Stimulated activated CD8-positive, alpha-beta memory T cell treated with anti-CD3 and anti-CD28 coated beads, Interleukin-12 subunit alpha, Interleukin-12 subunit beta, amount 100 ng/mL, for 4 hours (primary cell): ENCODE data around the gene SELENOT.
"Not testable (repeated sequence)": the region's sequence is repeated elsewhere in the genome, so short reads cannot be mapped to it uniquely, and the experiment has no call there.

ENCODE experiments used
- DNase-seq: peaks from one replicate; pipeline ENCODE4 v3.0.0-alpha.2; 2020; ENCODE audit warnings: low read depth

The SELENOT gene

GRCh38 chr3:150607267-150608065, 4.3 kb downstream of the SELENOT start:
- no peak for DNase-seq

DNA sequence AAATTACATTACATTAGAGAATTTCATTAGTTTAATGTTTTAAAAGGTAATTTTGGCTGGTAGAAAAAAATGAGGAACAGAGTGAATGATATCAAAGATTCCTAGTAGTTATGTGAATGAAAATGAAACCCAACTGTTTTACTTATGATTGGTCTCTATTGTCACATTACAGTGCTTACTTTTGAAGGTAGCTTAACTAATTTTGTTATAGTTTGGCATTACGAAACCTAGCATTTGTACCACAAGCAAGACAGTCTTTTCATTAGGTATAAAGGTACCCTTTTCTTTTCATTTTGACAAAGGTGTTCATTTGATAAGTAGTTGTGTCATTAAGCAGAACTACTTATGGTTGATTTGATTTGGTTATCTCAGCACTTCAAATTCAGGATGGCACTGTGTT, 6.9 kb downstream of the SELENOT start:
- no peak for DNase-seq

DNA sequence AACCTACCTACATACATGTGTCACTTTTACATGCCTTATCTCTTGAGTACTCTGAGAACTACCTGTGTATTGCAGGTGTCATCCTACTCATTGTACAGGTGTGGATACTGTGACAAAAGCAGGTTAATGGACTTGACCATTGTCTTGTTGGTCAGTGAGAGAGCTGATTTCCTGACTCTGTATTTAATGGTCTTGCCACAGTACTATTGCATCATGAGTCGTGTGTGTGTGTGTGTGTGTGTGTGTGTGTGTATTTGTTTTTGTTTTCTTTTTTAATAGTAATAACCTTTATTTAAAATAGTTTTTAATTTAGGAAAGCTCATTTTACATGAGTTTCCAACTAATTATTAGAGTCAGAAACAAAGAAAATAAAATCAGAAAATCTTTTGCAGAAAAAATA, 7.7 kb downstream of the SELENOT start:
- DNase-seq: no peak

GRCh38 chr3:150611666-150612065, 8.5 kb downstream of the SELENOT start:
- DNase-seq: no peak

- DNase-seq: no peak
These were observed 9.4 kb downstream of the SELENOT start for GRCh38 chr3:150612494-150612893.

DNA sequence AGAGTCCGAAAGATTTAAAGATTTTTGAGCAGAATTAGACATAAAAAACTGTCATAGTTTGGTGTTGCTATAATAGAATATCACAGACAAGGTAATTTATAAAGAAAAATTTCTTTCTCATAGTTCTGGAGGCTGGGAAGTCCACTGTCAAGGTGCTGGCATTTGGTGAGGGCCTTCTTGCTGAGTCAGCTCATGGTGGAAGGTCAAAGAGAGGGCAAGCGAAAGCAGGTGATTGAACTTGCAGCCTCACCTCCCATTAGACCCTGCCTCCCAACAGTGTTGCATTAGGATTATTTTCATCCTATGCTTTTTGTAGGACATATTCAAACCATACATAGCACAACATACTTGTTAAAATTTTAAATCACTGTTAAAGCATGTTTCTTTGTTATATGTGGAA, 9.9 kb downstream of the SELENOT start:
- no peak for DNase-seq

DNA sequence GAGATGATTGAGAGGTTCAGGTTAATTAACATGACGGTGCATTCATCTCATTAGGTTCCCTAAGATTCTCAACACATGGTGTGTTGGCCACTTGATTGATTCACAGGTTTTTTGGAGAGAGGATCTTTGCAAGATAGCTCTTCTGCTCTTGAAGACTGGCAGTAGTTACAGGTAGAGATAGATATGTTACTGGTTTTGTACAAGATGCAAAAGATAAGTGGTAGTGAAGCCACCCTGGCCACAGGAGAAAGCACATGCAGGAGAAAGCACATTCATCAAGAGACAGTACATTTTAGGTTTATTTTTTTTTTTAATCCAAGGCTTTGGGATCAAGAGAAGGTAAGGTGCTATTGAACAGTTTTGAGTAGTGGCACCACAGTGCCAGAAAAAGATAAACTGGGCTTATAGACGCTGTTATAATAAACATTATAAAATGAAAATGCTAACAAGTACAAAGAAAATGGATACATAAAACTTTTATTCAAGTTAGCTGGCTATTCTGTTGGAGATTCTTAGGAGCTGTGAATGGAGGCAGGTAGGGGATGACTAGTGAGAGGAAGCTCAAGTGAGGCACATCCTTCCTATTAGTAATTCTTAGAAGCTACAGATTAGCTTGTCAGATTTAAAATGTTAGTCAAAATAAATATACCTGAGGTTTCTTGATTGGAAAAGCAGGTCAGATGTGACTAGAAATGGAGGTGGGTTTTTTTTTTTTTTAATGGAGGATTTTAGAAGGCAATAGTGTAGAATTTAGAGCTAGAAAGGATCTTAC, 10.8 kb downstream of the SELENOT start:
- DNase-seq: no peak

GRCh38 chr3:150620002-150620689, 17.0 kb downstream of the SELENOT start:
- DNase-seq: no peak

- not testable (repeated sequence) for DNase-seq
These were observed 19.8 kb downstream of the SELENOT start for GRCh38 chr3:150622955-150623354.

GRCh38 chr3:150623945-150624344, 20.8 kb downstream of the SELENOT start:
- no peak for DNase-seq

DNA sequence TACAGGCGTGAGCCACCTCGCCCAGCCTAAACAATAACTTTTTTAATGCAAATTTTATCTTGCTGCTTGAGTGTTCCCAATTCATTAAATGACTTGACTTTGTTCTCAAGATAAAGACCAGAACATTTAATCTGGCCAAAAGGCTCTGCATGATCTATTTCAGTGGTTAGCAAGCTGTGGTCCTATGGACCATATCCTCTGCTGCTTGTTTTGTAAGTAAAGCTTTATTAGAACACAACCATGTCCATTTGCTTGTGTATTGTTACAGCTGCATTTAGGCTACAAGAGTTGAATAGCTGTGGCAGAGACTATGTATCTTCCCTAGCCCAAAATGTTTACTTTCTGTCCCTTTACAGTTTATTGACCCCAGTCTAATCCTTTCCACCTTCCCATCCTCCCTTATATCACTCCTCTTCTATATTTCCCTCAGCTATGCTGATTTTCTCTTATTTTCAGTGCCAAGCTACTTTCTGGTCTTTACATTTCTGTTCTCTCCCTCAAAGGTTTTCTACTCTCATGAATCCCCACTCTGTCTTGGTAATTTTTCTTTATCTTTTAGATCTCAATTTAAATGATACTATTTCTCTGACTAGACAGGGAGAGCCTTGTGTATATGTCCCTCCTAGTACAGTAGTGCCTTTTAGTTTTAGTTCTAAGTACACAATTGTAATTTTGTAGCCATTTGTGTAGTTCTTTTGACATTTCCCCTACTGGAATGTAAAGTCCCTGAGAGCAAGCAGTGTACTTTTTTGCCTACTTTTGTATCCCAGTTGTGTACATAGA, 23.2 kb downstream of the SELENOT start:
- DNase-seq: no peak

GRCh38 chr3:150627557-150627956, 24.4 kb downstream of the SELENOT start:
- no peak for DNase-seq

DNA sequence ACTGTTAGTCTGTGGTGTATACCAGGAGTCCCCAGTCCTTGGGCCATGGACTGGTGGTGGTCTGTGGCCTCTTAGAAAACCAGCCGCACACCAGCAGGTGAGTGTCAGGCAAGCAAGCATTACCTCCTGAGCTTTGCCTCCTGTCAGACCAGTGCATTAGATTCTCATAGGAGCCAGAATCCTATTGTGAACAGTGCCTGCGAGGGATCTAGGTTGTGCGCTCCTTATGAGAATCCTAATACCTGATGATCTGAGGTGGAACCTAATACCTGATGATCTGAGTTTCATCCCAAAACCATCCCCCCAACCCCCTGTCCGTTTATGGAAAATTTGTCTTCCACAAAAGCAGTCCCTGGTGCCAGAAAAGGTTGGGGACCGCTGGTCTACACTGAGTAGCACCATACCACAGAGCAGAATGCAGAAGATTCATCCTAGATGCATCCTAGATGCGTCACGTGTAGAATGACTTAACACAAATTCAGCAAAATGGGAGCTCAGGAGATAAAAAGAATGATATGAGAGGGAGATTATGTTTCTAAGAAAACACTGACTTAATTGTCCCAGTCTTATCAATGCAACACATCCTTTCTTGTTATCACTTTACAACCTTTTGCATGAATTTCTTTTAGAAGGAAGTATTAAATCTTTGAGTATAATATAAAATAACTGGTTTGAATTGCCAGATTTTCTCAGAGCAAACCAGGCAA, 28.5 kb downstream of the SELENOT start:
- no peak for DNase-seq

DNA sequence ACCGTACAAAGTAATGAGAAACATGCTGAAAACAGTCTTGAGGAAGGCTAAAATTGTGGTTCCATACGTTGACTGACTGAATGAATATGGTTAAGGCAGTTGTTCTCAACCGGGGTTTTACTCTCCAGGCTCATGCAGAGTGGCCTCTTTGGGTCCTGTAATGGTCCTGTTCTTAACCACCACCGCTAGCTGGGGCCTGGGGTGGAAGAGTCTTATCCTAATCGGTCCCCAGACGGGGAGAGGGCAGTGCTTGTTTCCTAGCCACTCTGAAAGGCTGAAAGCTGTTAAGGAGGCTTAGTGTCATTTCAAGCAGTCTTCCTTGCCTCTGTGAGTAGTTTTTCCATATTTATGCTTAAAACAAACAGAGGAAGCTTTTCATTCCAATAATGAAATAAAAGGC, 32.0 kb downstream of the SELENOT start:
- no peak for DNase-seq

- DNase-seq: no peak
These were observed 32.4 kb downstream of the SELENOT start for GRCh38 chr3:150635526-150635925.

GRCh38 chr3:150636258-150636657, 33.1 kb downstream of the SELENOT start:
- no peak for DNase-seq

- no peak for DNase-seq
These were observed 36.1 kb downstream of the SELENOT start for GRCh38 chr3:150639262-150639661.

DNA sequence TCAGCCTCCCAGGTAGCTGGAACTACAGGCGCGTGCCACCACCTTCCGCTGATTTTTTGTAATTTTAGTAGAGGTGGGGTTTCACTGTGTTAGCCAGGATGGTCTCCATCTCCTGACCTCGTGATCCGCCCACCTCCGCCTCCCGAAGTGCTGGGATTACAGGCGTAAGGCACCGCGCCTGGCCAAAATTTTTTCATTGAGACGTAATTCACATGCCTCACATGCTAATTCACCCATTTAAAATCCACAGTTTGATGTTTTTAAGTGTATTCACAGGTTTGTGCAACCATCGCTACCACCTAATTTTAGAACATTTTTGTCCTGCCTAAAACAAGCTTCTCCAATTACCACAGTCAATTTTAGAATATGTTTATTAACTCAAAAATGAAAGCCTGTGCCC, 37.1 kb downstream of the SELENOT start:
- DNase-seq: no peak

GRCh38 chr3:150653110-150653561, 50.0 kb downstream of the SELENOT start:
- DNase-seq: no peak

DNA sequence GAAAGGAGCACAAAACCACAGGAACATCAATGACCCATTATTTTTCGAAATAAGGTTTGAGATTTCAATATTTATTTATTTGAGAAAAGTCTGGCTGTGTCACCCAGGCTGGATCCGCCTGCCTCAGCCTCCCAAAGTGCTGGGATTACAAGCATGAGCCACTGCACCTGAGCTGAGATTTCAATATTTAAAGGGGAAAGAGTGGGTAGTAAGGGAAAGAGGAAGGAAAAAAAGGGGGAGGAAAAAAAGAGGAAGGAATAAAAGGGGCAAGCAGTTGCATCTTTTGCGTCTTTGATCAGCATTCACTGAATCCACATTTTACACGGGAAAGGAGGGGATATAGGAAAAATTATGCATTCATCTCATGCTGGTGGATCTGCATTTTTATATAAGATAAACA, 53.2 kb downstream of the SELENOT start:
- DNase-seq: no peak
